HepG2 (cell line): Measurements from ENCODE around the gene RPTOR. TPM values are rescaled to one million over a fixed set of nuclear protein-coding genes. Genes with fewer than 3 reads are reported as not detected.

Experiments
- ATAC-seq: fragments of 200-7000 bp; cut with Tn5 transposase; 3 replicates; pipeline ENCODE4 v1.9.1; 2020; ENCODE audit warnings: mild to moderate bottlenecking, moderate library complexity
- BruUV-seq: library from RNA; stranded (reverse); fragments of 400-500 nt; replicated peaks from 2 replicates; lab custom pipeline; 2021; lab: Mats Ljungman, UMichigan
- CTCF ChIA-PET: fragments of 300-600 bp; formaldehyde crosslinking; extraction: SDS; loops from one replicate; lab custom pipeline; 2021; ENCODE audit warnings: low total read pairs, inconsistent platforms, low intra/inter-chr PET ratio; lab: Yijun Ruan, JAX
- POLR2A ChIA-PET: fragments of 350-600 bp; sonication (Branson Sonifier 250); formaldehyde crosslinking; loops from one replicate; lab custom pipeline; 2020; ENCODE audit warnings: antibody characterized with exemption, inconsistent platforms; lab: Yijun Ruan, JAX
- DNase-seq: peaks from one replicate; pipeline ENCODE4 v3.0.0-alpha.2; 2015; ENCODE audit warnings: low spot score
- FAIRE-seq: peaks from 3 replicates; lab custom pipeline; 2011; peaks lifted over from hg19 to GRCh38; lab: Jason Lieb, UNC
- H2AFZ ChIP-seq: one replicate; pipeline ENCODE4 v1.6.1; 2011; ENCODE audit warnings: low read length, inconsistent platforms
- H3K27ac ChIP-seq: fragments of 300-600 bp; 3 replicates; pipeline ENCODE4 v1.8.0; 2011; ENCODE audit warnings: mixed run types, mild to moderate bottlenecking, mixed read lengths, low read length, inconsistent platforms; ENCODE audit not compliant: insufficient read depth; ENCODE audit errors: extremely low read length
- H3K27me3 ChIP-seq, 2 experiments: fragments of 200-600 bp in 1 of 2; 2 replicates in 1 of 2; 3 replicates in 1 of 2; pipeline versions ENCODE4 v1.6.0 to v1.8.0; 2011; ENCODE audit warnings: low read length in 2 of 2, mild to moderate bottlenecking in 2 of 2, moderate library complexity in 2 of 2, inconsistent platforms in 1 of 2; ENCODE audit not compliant: insufficient read depth in 2 of 2, control insufficient read depth in 1 of 2
- H3K36me3 ChIP-seq, 2 experiments: fragments of 200-600 bp in 1 of 2; replicated peaks in 1 of 2; 2 replicates in 1 of 2; 3 replicates in 1 of 2; pipeline versions ENCODE4 v1.5.1 to v1.8.0; 2011; ENCODE audit warnings: low read length in 2 of 2, inconsistent platforms in 1 of 2; ENCODE audit not compliant: insufficient read depth in 2 of 2, control insufficient read depth in 1 of 2
- H3K4me1 ChIP-seq: 2 replicates; pipeline ENCODE4 v1.5.1; 2012; ENCODE audit warnings: low read length, inconsistent platforms; ENCODE audit not compliant: insufficient read depth
- H3K4me2 ChIP-seq: 2 replicates; pipeline ENCODE4 v1.6.0; 2011; ENCODE audit warnings: low read depth, low read length, inconsistent platforms
- H3K4me3 ChIP-seq, 3 experiments: fragments of 200-600 bp in 1 of 3; sonication (generic), shearing (Covaris generic) in 1 of 3; replicated peaks in 1 of 3; 2 replicates each; pipeline ENCODE4 v1.5.1; 2011 to 2016; ENCODE audit warnings: low read length in 3 of 3, inconsistent platforms in 2 of 3, low read depth in 2 of 3, mild to moderate bottlenecking in 2 of 3, control low read depth in 1 of 3, mixed read lengths in 1 of 3; ENCODE audit not compliant: insufficient read depth in 1 of 3
- H3K79me2 ChIP-seq: one replicate; pipeline ENCODE4 v1.6.1; 2011; ENCODE audit warnings: low read length, inconsistent platforms; ENCODE audit not compliant: insufficient read depth
- H3K9ac ChIP-seq: 2 replicates; pipeline ENCODE4 v1.6.0; 2011; ENCODE audit warnings: mild to moderate bottlenecking, low read depth, low read length, inconsistent platforms; ENCODE audit not compliant: insufficient read depth
- H3K9me3 ChIP-seq: 2 replicates; pipeline ENCODE4 v1.5.1; 2012; ENCODE audit warnings: mild to moderate bottlenecking, low read length
- H4K20me1 ChIP-seq: 2 replicates; pipeline ENCODE4 v1.6.0; 2011; ENCODE audit warnings: inconsistent platforms, mild to moderate bottlenecking, low read length, moderate library complexity; ENCODE audit not compliant: insufficient read depth
- CEBPG ChIP-seq: IDR thresholded peaks from 2 replicates; pipeline ENCODE4 v1.6.1; 2016
- FOXP1 ChIP-seq, 2 experiments: fragments of 450-650 bp in 1 of 2; IDR thresholded peaks; 2 replicates each; pipeline ENCODE4 v1.6.1; 2017 to 2018; ENCODE audit warnings: antibody characterized with exemption in 1 of 2
- HNRNPK ChIP-seq: fragments of 200-400 bp; formaldehyde crosslinking; IDR thresholded peaks from 2 replicates; pipeline ENCODE4 v1.6.1; 2018; ENCODE audit warnings: low read length, low read depth, moderate library complexity, mild to moderate bottlenecking; ENCODE audit not compliant: poor library complexity, severe bottlenecking
- KDM5A ChIP-seq: fragments of 200-600 bp; sonication (generic); IDR thresholded peaks from 2 replicates; pipeline ENCODE4 v1.7.0; 2018; ENCODE audit warnings: antibody characterized with exemption, mild to moderate bottlenecking, low read length, borderline replicate concordance
- MED1 ChIP-seq: sonication (generic); formaldehyde crosslinking; IDR thresholded peaks from 2 replicates; pipeline ENCODE4 v1.4.0; 2020; ENCODE audit warnings: missing genetic modification reagents
- MEIS2 ChIP-seq: sonication (generic); formaldehyde crosslinking; IDR thresholded peaks from 2 replicates; pipeline ENCODE4 v1.9.0; 2021; ENCODE audit warnings: mild to moderate bottlenecking, missing genetic modification reagents
- NFIB ChIP-seq: sonication (generic); formaldehyde crosslinking; IDR thresholded peaks from 2 replicates; pipeline ENCODE4 v1.9.0; 2021; ENCODE audit warnings: missing genetic modification reagents, mild to moderate bottlenecking, borderline replicate concordance
- POGZ ChIP-seq: sonication (generic); formaldehyde crosslinking; IDR thresholded peaks from 2 replicates; pipeline ENCODE4 v1.4.0; 2020; ENCODE audit warnings: mild to moderate bottlenecking, missing genetic modification reagents
- PRDM15 ChIP-seq: sonication (generic); formaldehyde crosslinking; IDR thresholded peaks from 2 replicates; pipeline ENCODE4 v1.4.0; 2020; ENCODE audit warnings: missing genetic modification reagents
- RBM22 ChIP-seq: fragments of 200-400 bp; formaldehyde crosslinking; optimal IDR thresholded peaks from 2 replicates; pipeline ENCODE3; 2017; ENCODE audit warnings: mild to moderate bottlenecking, low read length, moderate library complexity
- SMAD1 ChIP-seq: sonication (generic); formaldehyde crosslinking; IDR thresholded peaks from 2 replicates; pipeline ENCODE4 v1.4.0; 2020; ENCODE audit warnings: missing genetic modification reagents, low read depth, mild to moderate bottlenecking, borderline replicate concordance
- SSRP1 ChIP-seq: IDR thresholded peaks from 2 replicates; pipeline ENCODE4 v1.6.1; 2016; ENCODE audit warnings: control low read depth
- TBX2 ChIP-seq: sonication (generic); formaldehyde crosslinking; IDR thresholded peaks from 2 replicates; pipeline ENCODE4 v1.5.0; 2020; ENCODE audit warnings: missing genetic modification reagents, mild to moderate bottlenecking, borderline replicate concordance
- ZBTB21 ChIP-seq: sonication (generic); formaldehyde crosslinking; IDR thresholded peaks from 2 replicates; pipeline ENCODE4 v1.4.0; 2020; ENCODE audit warnings: missing genetic modification reagents
- ZBTB8A ChIP-seq: sonication (generic); formaldehyde crosslinking; IDR thresholded peaks from 2 replicates; pipeline ENCODE4 v1.4.0; 2020; ENCODE audit warnings: mild to moderate bottlenecking, low read depth, missing genetic modification reagents, borderline replicate concordance
- ZNF205 ChIP-seq: IDR thresholded peaks from 2 replicates; pipeline ENCODE4 v1.6.1; 2018; ENCODE audit warnings: missing biosample characterization, missing genetic modification reagents
- ZNF274 ChIP-seq: sonication (generic); formaldehyde crosslinking; IDR thresholded peaks from 2 replicates; pipeline ENCODE4 v1.5.1; 2020; ENCODE audit warnings: mild to moderate bottlenecking, missing genetic modification reagents
- ZNF34 ChIP-seq: sonication (generic); formaldehyde crosslinking; IDR thresholded peaks from 2 replicates; pipeline ENCODE4 v1.4.0; 2020; ENCODE audit warnings: mild to moderate bottlenecking, missing genetic modification reagents, borderline replicate concordance
- ZNF468 ChIP-seq: sonication (generic); formaldehyde crosslinking; IDR thresholded peaks from 2 replicates; pipeline ENCODE4 v1.8.0; 2022; ENCODE audit warnings: mild to moderate bottlenecking, moderate library complexity, missing genetic modification reagents
- ZNF556 ChIP-seq: sonication (generic); formaldehyde crosslinking; IDR thresholded peaks from 2 replicates; pipeline ENCODE4 v1.4.0; 2020; ENCODE audit warnings: mild to moderate bottlenecking, missing genetic modification reagents, borderline replicate concordance
- ZSCAN29 ChIP-seq: sonication (generic); formaldehyde crosslinking; conservative IDR thresholded peaks from 2 replicates; pipeline ENCODE4 v1.4.0; 2020; ENCODE audit warnings: mild to moderate bottlenecking, missing genetic modification reagents
- WGBS: methylation state at CpG from one replicate; pipeline ENCODE4 v1.1.6; 2017; ENCODE audit warnings: low lambda C conversion rate; 5-methylcytosine and 5-hydroxymethylcytosine counted together
- in situ Hi-C: cut with HindIII; loops from 2 replicates; pipeline ENCODE4 v1.10.0; 2017; ENCODE audit warnings: low pct_unique_long_range_greater_than_20kb; ENCODE audit not compliant: extremely low pct_ligation_motif_present
- intact Hi-C: fragments of 100-400 bp; cut with micrococcal nuclease; formaldehyde crosslinking; loops from one replicate; pipeline ENCODE4 v1.10.0; 2022; ENCODE audit not compliant: unreplicated experiment
- polyA plus RNA-seq, 8 experiments: library from polyadenylated mRNA; depleted of rRNA in 3 of 8; stranded (reverse) in 7 of 8; unstranded in 1 of 8; fragments of >200 nt; fragmentation: Illumina TruSeq in 4 of 8; extraction: Trizol in 4 of 8; gene quantifications; 2 replicates each; pipeline versions ENCODE4 v1.2.1 to v1.2.3, GENCODE V29; 2011 to 2016; ENCODE audit warnings: low read depth in 4 of 8, missing spikeins in 1 of 8, mixed read lengths in 1 of 8; ENCODE audit not compliant: insufficient read depth in 1 of 8
- total RNA-seq, 5 experiments: library from RNA; depleted of rRNA; stranded (reverse); fragments of >200 nt; fragmentation: Illumina TruSeq; extraction: Trizol; gene quantifications; 2 replicates each; pipeline ENCODE4 v1.2.3, GENCODE V29; 2016; ENCODE audit warnings: low read depth in 1 of 5
- TF ChIP-seq, protein P1 (sequence below): sonication (generic); formaldehyde crosslinking; IDR thresholded peaks from 2 replicates; pipeline ENCODE4 v1.4.0; 2020; ENCODE audit warnings: mild to moderate bottlenecking, low read depth, missing genetic modification reagents

Gene RPTOR
- total and polyA plus RNA-seq, 2 of the 13 experiments (the other 11 are each of a cell fraction or from before 2014, with no cell fraction given) = 6.6 to 25.3 TPM

GRCh38 chr17:80825471-80826345 is 281.1 kb downstream of the RPTOR start:
- no peak overlapping the region for H3K4me2 ChIP-seq
- H3K27ac ChIP-seq = no peak overlapping the region
- ChIA-PET CTCF (no interaction called here), POLR2A (no interaction called here)
- no peaks in the 10 kb centered on the region for H3K27me3 ChIP-seq
- ATAC-seq = no peak; the same call in 2 of the 3 replicates
- WGBS = 96% methylated on average over 27 of the region's 28 CpGs
- H3K4me3 ChIP-seq = no peak overlapping the region
- no peak for DNase-seq
- no peak for FAIRE-seq
- no peaks in the 10 kb centered on the region for H3K9me3 ChIP-seq
- H4K20me1 ChIP-seq = no peaks in the 10 kb centered on the region
- peaks cover 30 to 58% of the 10 kb centered on the region in 2 experiments for H3K36me3 ChIP-seq
- no peaks in the 10 kb centered on the region for H3K79me2 ChIP-seq
- intact Hi-C loops = no loop called here
- in situ Hi-C loops = no loop called here
- no peak overlapping the region for H3K9ac ChIP-seq
- BruUV-seq = no TSS peak
- no peak overlapping the region for H2AFZ ChIP-seq
- H3K4me1 ChIP-seq = no peaks in the 10 kb centered on the region
- TF ChIP-seq PRDM15 (CRISPR knock-in tag) (no peak), POGZ (CRISPR knock-in tag) (no peak), KDM5A (no peak), HNRNPK (no peak), ZBTB8A (CRISPR knock-in tag) (no peak), NFIB (CRISPR knock-in tag) (no peak), RBM22 (peak; percentile 17), ZNF274 (CRISPR knock-in tag) (no peak), TBX2 (no peak), ZNF34 (CRISPR knock-in tag) (no peak), ZNF556 (CRISPR knock-in tag) (no peak), ZBTB21 (no peak), SSRP1 (CRISPR knock-in tag) (no peak), ZNF468 (no peak), CEBPG (peak; percentile 80), MED1 (CRISPR knock-in tag) (no peak), SMAD1 (CRISPR knock-in tag) (no peak), FOXP1 (IDR thresholded peaks at IDR 0.05) (no peak), FOXP1 (CRISPR knock-in tag; IDR thresholded peaks at IDR 0.05) (no peak), MEIS2 (CRISPR knock-in tag) (no peak), ZSCAN29 (CRISPR knock-in tag) (no peak), ZNF205 (CRISPR knock-in tag) (no peak)
- TF ChIP-seq, protein P1, sequence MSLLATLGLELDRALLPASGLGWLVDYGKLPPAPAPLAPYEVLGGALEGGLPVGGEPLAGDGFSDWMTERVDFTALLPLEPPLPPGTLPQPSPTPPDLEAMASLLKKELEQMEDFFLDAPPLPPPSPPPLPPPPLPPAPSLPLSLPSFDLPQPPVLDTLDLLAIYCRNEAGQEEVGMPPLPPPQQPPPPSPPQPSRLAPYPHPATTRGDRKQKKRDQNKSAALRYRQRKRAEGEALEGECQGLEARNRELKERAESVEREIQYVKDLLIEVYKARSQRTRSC (CRISPR knock-in tag) = no peak
